K562 (cell line): Measurements from ENCODE around the gene DPH7. TPM values are rescaled to one million over a fixed set of nuclear protein-coding genes. Genes with fewer than 3 reads are reported as not detected.

Source experiments
- CHD4 ChIP-seq: fragments of 200-600 bp; sonication (generic); IDR thresholded peaks from 3 replicates; pipeline ENCODE4 v1.6.1; 2012; ENCODE audit warnings: low read depth, mild to moderate bottlenecking, mixed read lengths, low read length, inconsistent platforms; ENCODE audit not compliant: insufficient read depth, insufficient replicate concordance, poor library complexity, severe bottlenecking
- CTCFL ChIP-seq: IDR thresholded peaks from 2 replicates; pipeline ENCODE4 v1.6.1; 2011; ENCODE audit warnings: borderline replicate concordance, low read depth, mild to moderate bottlenecking, moderate library complexity, low read length; ENCODE audit not compliant: insufficient read depth, poor library complexity, severe bottlenecking
- ETV5 ChIP-seq: sonication (generic); formaldehyde crosslinking; IDR thresholded peaks from 2 replicates; pipeline ENCODE4 v1.4.0; 2020; ENCODE audit warnings: low read depth, mild to moderate bottlenecking, missing genetic modification reagents
- HDAC6 ChIP-seq: IDR thresholded peaks from 2 replicates; pipeline ENCODE4 v1.6.1; 2012; ENCODE audit warnings: low read depth, mild to moderate bottlenecking, control low read depth, inconsistent platforms, low read length, moderate library complexity
- MTA1 ChIP-seq: fragments of 450-650 bp; IDR thresholded peaks from 2 replicates; pipeline ENCODE4 v1.6.1; 2017; ENCODE audit warnings: borderline replicate concordance
- NCOA2 ChIP-seq, 2 experiments: fragments of 450-650 bp; IDR thresholded peaks; 2 replicates each; pipeline ENCODE4 v1.6.1; 2018; ENCODE audit warnings: mild to moderate bottlenecking in 2 of 2, moderate library complexity in 1 of 2; ENCODE audit not compliant: partially characterized antibody in 2 of 2
- NCOR1 ChIP-seq: fragments of 450-650 bp; IDR thresholded peaks from 2 replicates; pipeline ENCODE4 v1.6.1; 2016; ENCODE audit warnings: mild to moderate bottlenecking, moderate library complexity
- NR2F6 ChIP-seq: fragments of 450-650 bp; formaldehyde crosslinking; IDR thresholded peaks from 2 replicates; pipeline ENCODE4 v1.4.0; 2020; ENCODE audit warnings: mild to moderate bottlenecking
- REST ChIP-seq, 2 experiments: fragments of 450-650 bp; formaldehyde crosslinking in 1 of 2; IDR thresholded peaks; 2 replicates each; pipeline versions ENCODE4 v1.4.0 to v1.6.1; 2014 to 2020; ENCODE audit warnings: mild to moderate bottlenecking in 2 of 2, borderline replicate concordance in 1 of 2, low read depth in 1 of 2
- ZNF146 ChIP-seq: IDR thresholded peaks from one replicate; pipeline ENCODE4 v1.6.1; 2018; ENCODE audit warnings: missing compliant biosample characterization; ENCODE audit not compliant: unreplicated experiment
- ZNF239 ChIP-seq: fragments of 250-450 bp; sonication (Bioruptor Pico); IDR thresholded peaks from 2 replicates; pipeline ENCODE4 v1.4.0; 2020; ENCODE audit warnings: mild to moderate bottlenecking
- ZNF583 ChIP-seq: fragments of 250-450 bp; sonication (Bioruptor Pico); IDR thresholded peaks from 2 replicates; pipeline ENCODE4 v1.4.0; 2020
- polyA plus RNA-seq, 8 experiments: library from polyadenylated mRNA; depleted of rRNA in 4 of 8; stranded (reverse) in 5 of 8; unstranded in 3 of 8; fragments of >200 nt; fragmentation: Nextera tagmentation in 2 of 8; fragmentation: Illumina TruSeq in 1 of 8; extraction: Ambion mirVana in 2 of 8; extraction: Trizol in 1 of 8; gene quantifications; 2 replicates each; pipeline versions ENCODE4 v1.2.1 to v1.2.3, GENCODE V29; 2011 to 2014; ENCODE audit warnings: inconsistent platforms in 1 of 8, missing spikeins in 1 of 8
- total RNA-seq, 7 experiments: library from RNA; depleted of rRNA in 6 of 7; stranded (reverse); fragments of >200 nt in 6 of 7; fragmentation: Illumina TruSeq in 2 of 7; extraction: Trizol in 2 of 7; gene quantifications; 2 replicates each; pipeline versions ENCODE4 v1.2.1 to v1.2.3, GENCODE V29; 2011 to 2021; ENCODE audit warnings: low replicate concordance in 1 of 7
- TF ChIP-seq, protein P1 (sequence below), 2 experiments: fragments of 450-650 bp in 1 of 2; IDR thresholded peaks; 2 replicates each; pipeline ENCODE4 v1.6.1; 2011 to 2017; ENCODE audit warnings: low read depth in 2 of 2, antibody characterized with exemption in 1 of 2, borderline replicate concordance in 1 of 2, low read length in 1 of 2, mild to moderate bottlenecking in 1 of 2, mixed read lengths in 1 of 2; ENCODE audit not compliant: control insufficient read depth in 1 of 2

Gene DPH7
- total and polyA plus RNA-seq, 9 of the 15 experiments (the other 6 are each of a cell fraction or from before 2014, with no cell fraction given): 13.9 to 68.6 (median 41.3) TPM

GRCh38 chr9:137551264-137552021 lies 27.3 kb downstream of the DPH7 start, which contains the start of gene MRPL41 (continued):
- TF ChIP-seq CTCFL (peak; percentile 87), HDAC6 (no peak), ETV5 (no peak), CHD4 (no peak), NCOR1 (no peak), MTA1 (no peak), ZNF239 (CRISPR knock-in tag) (no peak), ZNF146 (CRISPR knock-in tag) (no peak), NR2F6 (CRISPR knock-in tag) (no peak), REST (IDR thresholded peaks at IDR 0.05; ENCODE audit: borderline replicate concordance) (peak; percentile 43; the same call in 1 of the 2 replicates), REST (CRISPR knock-in tag; IDR thresholded peaks at IDR 0.05; ENCODE audit: low read depth) (no peak), NCOA2 (IDR thresholded peaks at IDR 0.05; ENCODE audit: partially characterized antibody in 2 of 2) (no peak), ZNF583 (CRISPR knock-in tag) (no peak)
- TF ChIP-seq, protein P1, sequence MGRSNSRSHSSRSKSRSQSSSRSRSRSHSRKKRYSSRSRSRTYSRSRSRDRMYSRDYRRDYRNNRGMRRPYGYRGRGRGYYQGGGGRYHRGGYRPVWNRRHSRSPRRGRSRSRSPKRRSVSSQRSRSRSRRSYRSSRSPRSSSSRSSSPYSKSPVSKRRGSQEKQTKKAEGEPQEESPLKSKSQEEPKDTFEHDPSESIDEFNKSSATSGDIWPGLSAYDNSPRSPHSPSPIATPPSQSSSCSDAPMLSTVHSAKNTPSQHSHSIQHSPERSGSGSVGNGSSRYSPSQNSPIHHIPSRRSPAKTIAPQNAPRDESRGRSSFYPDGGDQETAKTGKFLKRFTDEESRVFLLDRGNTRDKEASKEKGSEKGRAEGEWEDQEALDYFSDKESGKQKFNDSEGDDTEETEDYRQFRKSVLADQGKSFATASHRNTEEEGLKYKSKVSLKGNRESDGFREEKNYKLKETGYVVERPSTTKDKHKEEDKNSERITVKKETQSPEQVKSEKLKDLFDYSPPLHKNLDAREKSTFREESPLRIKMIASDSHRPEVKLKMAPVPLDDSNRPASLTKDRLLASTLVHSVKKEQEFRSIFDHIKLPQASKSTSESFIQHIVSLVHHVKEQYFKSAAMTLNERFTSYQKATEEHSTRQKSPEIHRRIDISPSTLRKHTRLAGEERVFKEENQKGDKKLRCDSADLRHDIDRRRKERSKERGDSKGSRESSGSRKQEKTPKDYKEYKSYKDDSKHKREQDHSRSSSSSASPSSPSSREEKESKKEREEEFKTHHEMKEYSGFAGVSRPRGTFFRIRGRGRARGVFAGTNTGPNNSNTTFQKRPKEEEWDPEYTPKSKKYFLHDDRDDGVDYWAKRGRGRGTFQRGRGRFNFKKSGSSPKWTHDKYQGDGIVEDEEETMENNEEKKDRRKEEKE (IDR thresholded peaks at IDR 0.05; ENCODE audit: borderline replicate concordance in 1 of 2, control insufficient read depth in 1 of 2, low read depth in 2 of 2, low read length in 1 of 2): no peak
